Loucy (cell line): ENCODE results near the gene PDCD10.

ENCODE experiments used
- H2AFZ ChIP-seq: fragments of 200-600 bp; sonication (generic); 2 replicates; pipeline ENCODE4 v1.6.0; 2016; ENCODE audit warnings: antibody characterized with exemption, mild to moderate bottlenecking, low read length, moderate library complexity
- H3F3A ChIP-seq: fragments of 200-600 bp; 2 replicates; pipeline ENCODE4 v1.6.0; 2016; ENCODE audit warnings: antibody characterized with exemption, low read depth, mild to moderate bottlenecking
- H3K27me3 ChIP-seq: fragments of 200-600 bp; sonication (generic); 2 replicates; pipeline ENCODE4 v1.6.1; 2014; ENCODE audit warnings: low read length, mild to moderate bottlenecking; ENCODE audit not compliant: insufficient read depth, poor library complexity, severe bottlenecking
- H3K36me3 ChIP-seq: fragments of 200-600 bp; sonication (generic); 2 replicates; pipeline ENCODE4 v1.6.1; 2016; ENCODE audit warnings: low read length; ENCODE audit not compliant: insufficient read depth
- H3K4me1 ChIP-seq: fragments of 200-600 bp; sonication (generic); 2 replicates; pipeline ENCODE4 v1.5.1; 2014; ENCODE audit warnings: low read length, mild to moderate bottlenecking; ENCODE audit not compliant: insufficient read depth, poor library complexity, severe bottlenecking
- H3K4me2 ChIP-seq: fragments of 200-600 bp; sonication (generic); 2 replicates; pipeline ENCODE4 v1.6.0; 2014; ENCODE audit warnings: antibody characterized with exemption, low read length, low read depth, mild to moderate bottlenecking; ENCODE audit not compliant: poor library complexity, severe bottlenecking
- H3K4me3 ChIP-seq: fragments of 200-600 bp; sonication (generic); 2 replicates; pipeline ENCODE4 v1.5.1; 2014; ENCODE audit warnings: low read length, mild to moderate bottlenecking, mixed read lengths; ENCODE audit not compliant: poor library complexity, severe bottlenecking
- H3K79me2 ChIP-seq: fragments of 200-600 bp; sonication (generic); 2 replicates; pipeline ENCODE4 v1.6.1; 2014; ENCODE audit warnings: low read length; ENCODE audit not compliant: insufficient read depth
- H3K9ac ChIP-seq: fragments of 200-600 bp; sonication (generic); 2 replicates; pipeline ENCODE4 v1.6.0; 2014; ENCODE audit warnings: mild to moderate bottlenecking, low read depth, low read length, moderate library complexity; ENCODE audit not compliant: poor library complexity, severe bottlenecking
- H3K9me2 ChIP-seq: fragments of 200-600 bp; sonication (generic); replicated peaks from 2 replicates; pipeline ENCODE4 v1.6.1; 2016; ENCODE audit warnings: low read depth, low read length, mixed read lengths
- H3K9me3 ChIP-seq: fragments of 200-600 bp; sonication (generic); 2 replicates; pipeline ENCODE4 v1.6.1; 2014; ENCODE audit warnings: mild to moderate bottlenecking, antibody characterized with exemption, low read length, low read depth; ENCODE audit not compliant: insufficient read depth
- H4K20me1 ChIP-seq: fragments of 200-600 bp; sonication (generic); 2 replicates; pipeline ENCODE4 v1.6.0; 2014; ENCODE audit warnings: antibody characterized with exemption, low read length, mild to moderate bottlenecking; ENCODE audit not compliant: insufficient read depth, poor library complexity, severe bottlenecking
- EZH2phosphoT487 ChIP-seq: fragments of 200-600 bp; IDR thresholded peaks from 2 replicates; pipeline ENCODE4 v1.6.1; 2018; ENCODE audit warnings: antibody characterized with exemption, mild to moderate bottlenecking, moderate library complexity, borderline replicate concordance
- TF ChIP-seq, protein P1 (sequence below): fragments of 200-600 bp; sonication (generic); conservative IDR thresholded peaks from 2 replicates; pipeline ENCODE4 v1.5.1; 2014; ENCODE audit warnings: mild to moderate bottlenecking, antibody characterized with exemption, low read length

Gene PDCD10

DNA sequence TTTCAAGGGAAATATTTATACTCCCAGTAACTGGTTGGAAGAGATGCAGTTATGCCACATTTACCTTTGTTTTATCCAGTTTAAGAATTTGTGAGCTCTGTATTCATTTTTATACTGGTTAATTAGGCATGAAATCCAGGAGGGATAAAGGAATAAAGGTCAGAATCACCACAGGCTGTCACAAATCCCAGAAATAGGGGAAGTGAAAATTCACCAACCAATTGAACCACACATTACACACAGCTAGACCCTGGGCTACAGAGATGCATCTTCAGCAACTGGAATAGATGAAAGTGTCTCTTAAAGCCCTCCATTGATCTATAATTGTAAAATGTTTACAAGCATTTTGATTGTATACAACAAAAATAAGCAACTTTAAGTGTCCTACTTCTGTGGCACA, 19.4 kb upstream of the PDCD10 start:
- TF ChIP-seq, protein P1, sequence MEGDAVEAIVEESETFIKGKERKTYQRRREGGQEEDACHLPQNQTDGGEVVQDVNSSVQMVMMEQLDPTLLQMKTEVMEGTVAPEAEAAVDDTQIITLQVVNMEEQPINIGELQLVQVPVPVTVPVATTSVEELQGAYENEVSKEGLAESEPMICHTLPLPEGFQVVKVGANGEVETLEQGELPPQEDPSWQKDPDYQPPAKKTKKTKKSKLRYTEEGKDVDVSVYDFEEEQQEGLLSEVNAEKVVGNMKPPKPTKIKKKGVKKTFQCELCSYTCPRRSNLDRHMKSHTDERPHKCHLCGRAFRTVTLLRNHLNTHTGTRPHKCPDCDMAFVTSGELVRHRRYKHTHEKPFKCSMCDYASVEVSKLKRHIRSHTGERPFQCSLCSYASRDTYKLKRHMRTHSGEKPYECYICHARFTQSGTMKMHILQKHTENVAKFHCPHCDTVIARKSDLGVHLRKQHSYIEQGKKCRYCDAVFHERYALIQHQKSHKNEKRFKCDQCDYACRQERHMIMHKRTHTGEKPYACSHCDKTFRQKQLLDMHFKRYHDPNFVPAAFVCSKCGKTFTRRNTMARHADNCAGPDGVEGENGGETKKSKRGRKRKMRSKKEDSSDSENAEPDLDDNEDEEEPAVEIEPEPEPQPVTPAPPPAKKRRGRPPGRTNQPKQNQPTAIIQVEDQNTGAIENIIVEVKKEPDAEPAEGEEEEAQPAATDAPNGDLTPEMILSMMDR = no peak
- no peak for TF ChIP-seq EZH2phosphoT487
- Histone ChIP-seq H3K4me2 (no peak overlapping the region), H3K4me3 (no peak overlapping the region), H2AFZ (no peak overlapping the region), H3K4me1 (peaks cover 6% of the 10 kb centered on the region), H3K9me3 (no peaks in the 10 kb centered on the region), H3K9ac (no peak overlapping the region), H3K9me2 (no peaks in the 10 kb centered on the region), H3K36me3 (no peaks in the 10 kb centered on the region), H3K79me2 (no peaks in the 10 kb centered on the region), H3F3A (no peaks in the 10 kb centered on the region), H4K20me1 (no peaks in the 10 kb centered on the region), H3K27me3 (peaks cover 30% of the 10 kb centered on the region)

- Histone ChIP-seq H3K36me3 (no peaks in the 10 kb centered on the region), H4K20me1 (no peaks in the 10 kb centered on the region), H3K4me1 (peaks cover 20% of the 10 kb centered on the region), H3K9ac (no peak overlapping the region), H2AFZ (no peak overlapping the region), H3K4me2 (no peak overlapping the region), H3K27me3 (peaks cover 11% of the 10 kb centered on the region), H3F3A (peaks cover 6% of the 10 kb centered on the region; the same call in 1 of the 2 replicates), H3K4me3 (no peak overlapping the region), H3K9me3 (no peaks in the 10 kb centered on the region), H3K9me2 (no peaks in the 10 kb centered on the region), H3K79me2 (no peaks in the 10 kb centered on the region)
- no peak for TF ChIP-seq EZH2phosphoT487
- TF ChIP-seq, protein P1 = no peak
These were observed 15.7 kb upstream of the PDCD10 start for GRCh38 chr3:167750272-167750971.

DNA sequence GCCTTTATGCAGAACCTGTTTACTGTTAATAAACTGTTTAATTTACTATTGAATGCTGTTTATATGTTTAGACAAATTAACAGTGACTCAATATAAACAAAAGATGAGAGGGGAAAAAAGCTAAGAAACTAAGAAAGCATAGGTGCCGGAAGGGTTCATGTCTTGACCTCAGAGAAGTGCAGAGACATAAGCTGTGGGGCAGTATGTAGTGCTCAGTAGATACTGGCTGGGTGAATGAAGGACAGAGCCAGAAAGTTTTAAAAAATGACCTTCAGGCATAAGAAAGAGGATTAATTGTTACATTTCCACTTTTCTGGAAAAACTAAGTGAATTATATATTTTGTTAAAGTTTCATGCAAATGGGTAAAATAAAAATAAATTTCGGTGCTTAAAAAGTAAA, 15.0 kb upstream of the PDCD10 start:
- Histone ChIP-seq H3K9me3 (no peaks in the 10 kb centered on the region), H2AFZ (no peak overlapping the region), H3K9ac (no peak overlapping the region), H4K20me1 (no peaks in the 10 kb centered on the region), H3K27me3 (peaks cover 11% of the 10 kb centered on the region), H3K9me2 (no peaks in the 10 kb centered on the region), H3F3A (peaks cover 6% of the 10 kb centered on the region; the same call in 1 of the 2 replicates), H3K4me1 (peaks cover 14% of the 10 kb centered on the region), H3K79me2 (no peaks in the 10 kb centered on the region), H3K4me2 (no peak overlapping the region), H3K4me3 (no peak overlapping the region), H3K36me3 (no peaks in the 10 kb centered on the region)
- TF ChIP-seq, protein P1 = no peak
- TF ChIP-seq EZH2phosphoT487 = no peak
